Cardiac muscle cell (in vitro differentiated cells and primary cell): ENCODE data around the gene KRTAP22-1. TPM values are rescaled to one million over a fixed set of nuclear protein-coding genes. Genes with fewer than 3 reads are reported as not detected.

ENCODE experiments used
- DNase-seq, 2 donors: peaks; one replicate each; pipeline versions ENCODE4 v3.0.0 to v3.0.0-alpha.2; 2010 to 2017; ENCODE audit warnings: low read depth in 1 of 2, low spot score in 1 of 2
- H3K27ac ChIP-seq: fragments of 200-600 bp; sonication (generic); 2 replicates; pipeline ENCODE4 v1.5.1; 2016
- H3K27me3 ChIP-seq: fragments of 200-600 bp; sonication (generic); 2 replicates; pipeline ENCODE4 v1.6.0; 2016; ENCODE audit warnings: control low read depth
- H3K36me3 ChIP-seq: fragments of 200-600 bp; sonication (generic); 2 replicates; pipeline ENCODE4 v1.5.1; 2016; ENCODE audit warnings: control low read depth
- H3K4me1 ChIP-seq: fragments of 200-600 bp; sonication (generic); 2 replicates; pipeline ENCODE4 v1.8.1; 2017; ENCODE audit warnings: low read depth, mild to moderate bottlenecking, mixed run types
- H3K4me3 ChIP-seq: fragments of 200-600 bp; sonication (generic); 2 replicates; pipeline ENCODE4 v1.5.1; 2016; ENCODE audit warnings: mild to moderate bottlenecking
- H3K9me3 ChIP-seq: fragments of 200-600 bp; sonication (generic); 2 replicates; pipeline ENCODE4 v1.5.1; 2017; ENCODE audit warnings: low read depth, mild to moderate bottlenecking, control low read depth
- polyA plus RNA-seq: library from polyadenylated mRNA; unstranded; fragments of >200 nt; fragmentation: Nextera tagmentation; extraction: Ambion mirVana; gene quantifications from 2 replicates; pipeline ENCODE4 v1.2.1, GENCODE V29; 2016
- total RNA-seq: library from RNA; depleted of rRNA; stranded (reverse); fragments of >200 nt; gene quantifications from 2 replicates; pipeline ENCODE4 v1.2.3, GENCODE V29; 2016
- TF ChIP-seq, protein P1 (sequence below): IDR thresholded peaks from 2 replicates; pipeline ENCODE4 v1.5.1; 2012; ENCODE audit warnings: low read depth, mild to moderate bottlenecking, low read length

Gene KRTAP22-1
- total and polyA plus RNA-seq, 2 experiments from 2014 or later, result not detected

GRCh38 chr21:30582870-30583269 lies 18.0 kb upstream of the KRTAP22-1 start:
- H3K27ac ChIP-seq, result no peak overlapping the region
- TF ChIP-seq, protein P1, sequence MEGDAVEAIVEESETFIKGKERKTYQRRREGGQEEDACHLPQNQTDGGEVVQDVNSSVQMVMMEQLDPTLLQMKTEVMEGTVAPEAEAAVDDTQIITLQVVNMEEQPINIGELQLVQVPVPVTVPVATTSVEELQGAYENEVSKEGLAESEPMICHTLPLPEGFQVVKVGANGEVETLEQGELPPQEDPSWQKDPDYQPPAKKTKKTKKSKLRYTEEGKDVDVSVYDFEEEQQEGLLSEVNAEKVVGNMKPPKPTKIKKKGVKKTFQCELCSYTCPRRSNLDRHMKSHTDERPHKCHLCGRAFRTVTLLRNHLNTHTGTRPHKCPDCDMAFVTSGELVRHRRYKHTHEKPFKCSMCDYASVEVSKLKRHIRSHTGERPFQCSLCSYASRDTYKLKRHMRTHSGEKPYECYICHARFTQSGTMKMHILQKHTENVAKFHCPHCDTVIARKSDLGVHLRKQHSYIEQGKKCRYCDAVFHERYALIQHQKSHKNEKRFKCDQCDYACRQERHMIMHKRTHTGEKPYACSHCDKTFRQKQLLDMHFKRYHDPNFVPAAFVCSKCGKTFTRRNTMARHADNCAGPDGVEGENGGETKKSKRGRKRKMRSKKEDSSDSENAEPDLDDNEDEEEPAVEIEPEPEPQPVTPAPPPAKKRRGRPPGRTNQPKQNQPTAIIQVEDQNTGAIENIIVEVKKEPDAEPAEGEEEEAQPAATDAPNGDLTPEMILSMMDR, result no peak
- H3K4me3 ChIP-seq, result no peak overlapping the region
- H3K9me3 ChIP-seq, result no peaks in the 10 kb centered on the region
- H3K27me3 ChIP-seq, result no peaks in the 10 kb centered on the region
- no peaks in the 10 kb centered on the region for H3K4me1 ChIP-seq
- H3K36me3 ChIP-seq, result no peaks in the 10 kb centered on the region
- DNase-seq, result no peak

DNA sequence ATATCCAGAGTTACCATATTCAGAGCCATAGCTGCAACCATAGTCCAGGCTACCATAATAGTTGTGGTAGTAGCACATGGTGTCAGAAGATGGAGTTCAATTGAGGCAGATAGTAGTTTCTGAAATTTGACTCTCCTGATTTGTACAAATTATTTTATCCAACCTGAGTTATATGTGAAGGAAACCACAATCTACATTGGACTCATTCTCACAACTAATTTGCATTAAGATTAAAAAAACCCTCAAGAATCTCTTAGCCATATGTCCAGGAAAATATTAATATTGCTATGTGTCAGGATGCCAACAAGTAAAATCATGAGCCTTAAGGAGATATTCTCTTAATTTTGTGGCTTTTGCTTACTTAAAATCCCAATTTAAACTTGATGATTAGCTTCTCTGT lies 10.6 kb upstream of the KRTAP22-1 start, which contains the start of gene KRTAP22-2:
TSS of gene KRTAP22-2 (minus strand) at position 101 of the 400 bp plus-strand sequence.
- Histone ChIP-seq H3K27ac (no peak within 1 kb of the TSS), H3K4me1 (no peaks in the 10 kb centered on the region), H3K36me3 (no peaks in the 10 kb centered on the region), H3K4me3 (no peak within 1 kb of the TSS), H3K9me3 (no peaks in the 10 kb centered on the region), H3K27me3 (no peaks in the 10 kb centered on the region)
- DNase-seq, result no peak
- TF ChIP-seq, protein P1, result no peak

- Histone ChIP-seq H3K27me3 (no peaks in the 10 kb centered on the region), H3K9me3 (no peaks in the 10 kb centered on the region), H3K36me3 (no peaks in the 10 kb centered on the region), H3K4me3 (no peak within 1 kb of the TSS), H3K27ac (no peak within 1 kb of the TSS), H3K4me1 (no peaks in the 10 kb centered on the region)
- TF ChIP-seq, protein P1, result no peak
- DNase-seq, result no peak
Observed at GRCh38 chr21:30592140-30592539, 8.7 kb upstream of the KRTAP22-1 start, which contains the start of gene KRTAP6-3. Gene KRTAP6-3 (plus strand): TSS chr21:30592440. CDS start chr21:30592446, 6 bp downstream.

GRCh38 chr21:30598802-30599201 lies 2.1 kb upstream of the KRTAP22-1 start, which contains the start of gene KRTAP6-2:
Gene KRTAP6-2 (minus strand): TSS chr21:30598902. CDS start chr21:30598874, 28 bp downstream.
- Histone ChIP-seq H3K27me3 (no peaks in the 10 kb centered on the region), H3K4me3 (no peak within 1 kb of the TSS), H3K36me3 (no peaks in the 10 kb centered on the region), H3K27ac (no peak within 1 kb of the TSS), H3K9me3 (no peaks in the 10 kb centered on the region), H3K4me1 (no peaks in the 10 kb centered on the region)
- TF ChIP-seq, protein P1, result no peak
- no peak for DNase-seq

DNA sequence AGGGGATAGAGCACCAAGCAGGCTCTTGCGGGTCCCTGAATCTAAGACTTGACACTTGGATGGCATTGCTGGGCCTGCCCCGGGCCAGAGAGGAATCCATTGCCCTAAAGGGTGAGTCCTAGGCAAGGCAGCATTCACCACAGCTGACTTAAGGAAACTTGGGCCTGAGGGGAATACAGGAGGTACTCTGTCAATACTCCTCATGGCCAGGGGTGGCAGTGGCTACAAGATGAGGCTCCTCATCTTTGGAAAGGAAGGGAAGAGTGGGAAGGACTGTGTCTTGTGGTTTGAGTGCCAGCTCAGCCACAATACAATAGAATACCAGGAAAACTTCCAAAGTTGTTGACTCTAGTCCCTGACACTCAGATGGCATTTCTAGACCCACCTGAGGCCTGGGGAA lies 5.1 kb downstream of the KRTAP22-1 start:
- Histone ChIP-seq H3K4me1 (no peaks in the 10 kb centered on the region), H3K27ac (no peak overlapping the region), H3K27me3 (no peaks in the 10 kb centered on the region), H3K36me3 (no peaks in the 10 kb centered on the region), H3K9me3 (no peaks in the 10 kb centered on the region), H3K4me3 (no peak overlapping the region)
- TF ChIP-seq, protein P1, result no peak
- no peak for DNase-seq
